IgD-negative memory B cell (primary cell): ENCODE results near the gene CCT5. TPM values are rescaled to one million over a fixed set of nuclear protein-coding genes. Genes with fewer than 3 reads are reported as not detected.
A peak's percentile ranks its signal among the peaks of the same experiment; 100 is the strongest.
"Not testable (repeated sequence)": the region's sequence is repeated elsewhere in the genome, so short reads cannot be mapped to it uniquely, and the experiment has no call there.

Experiments used
- H3K27ac Mint-ChIP-seq, 3 donors: one replicate each; pipeline ENCODE4 v1.8.0; 2020 to 2022; ENCODE audit warnings: mild to moderate bottlenecking in 3 of 3, mixed read lengths in 3 of 3, moderate library complexity in 1 of 3
- H3K27me3 Mint-ChIP-seq: one replicate; pipeline ENCODE4 v1.8.0; 2021; ENCODE audit warnings: mixed read lengths
- H3K36me3 Mint-ChIP-seq: one replicate; pipeline ENCODE4 v1.8.0; 2020; ENCODE audit warnings: mild to moderate bottlenecking, mixed read lengths
- H3K4me1 Mint-ChIP-seq, 3 donors: one replicate each; pipeline ENCODE4 v1.8.0; 2020 to 2022; ENCODE audit warnings: mixed read lengths in 3 of 3, mild to moderate bottlenecking in 1 of 3
- H3K4me3 Mint-ChIP-seq, 4 donors: one replicate each; pipeline ENCODE4 v1.8.0; 2020 to 2022; ENCODE audit warnings: mild to moderate bottlenecking in 4 of 4, mixed read lengths in 4 of 4, moderate library complexity in 3 of 4
- H3K9me3 Mint-ChIP-seq, 3 donors: one replicate each; pipeline ENCODE4 v1.8.0; 2020 to 2021; ENCODE audit warnings: mixed read lengths in 3 of 3, mild to moderate bottlenecking in 1 of 3
- polyA plus RNA-seq: library from polyadenylated mRNA; unstranded; fragments of 300-500 nt; fragmentation: Illumina TruSeq; gene quantifications from one replicate; pipeline ENCODE4 v1.2.3, GENCODE V29; 2021

The CCT5 gene
- polyA plus RNA-seq, 1 donor from 2014 or later: 180 TPM

DNA sequence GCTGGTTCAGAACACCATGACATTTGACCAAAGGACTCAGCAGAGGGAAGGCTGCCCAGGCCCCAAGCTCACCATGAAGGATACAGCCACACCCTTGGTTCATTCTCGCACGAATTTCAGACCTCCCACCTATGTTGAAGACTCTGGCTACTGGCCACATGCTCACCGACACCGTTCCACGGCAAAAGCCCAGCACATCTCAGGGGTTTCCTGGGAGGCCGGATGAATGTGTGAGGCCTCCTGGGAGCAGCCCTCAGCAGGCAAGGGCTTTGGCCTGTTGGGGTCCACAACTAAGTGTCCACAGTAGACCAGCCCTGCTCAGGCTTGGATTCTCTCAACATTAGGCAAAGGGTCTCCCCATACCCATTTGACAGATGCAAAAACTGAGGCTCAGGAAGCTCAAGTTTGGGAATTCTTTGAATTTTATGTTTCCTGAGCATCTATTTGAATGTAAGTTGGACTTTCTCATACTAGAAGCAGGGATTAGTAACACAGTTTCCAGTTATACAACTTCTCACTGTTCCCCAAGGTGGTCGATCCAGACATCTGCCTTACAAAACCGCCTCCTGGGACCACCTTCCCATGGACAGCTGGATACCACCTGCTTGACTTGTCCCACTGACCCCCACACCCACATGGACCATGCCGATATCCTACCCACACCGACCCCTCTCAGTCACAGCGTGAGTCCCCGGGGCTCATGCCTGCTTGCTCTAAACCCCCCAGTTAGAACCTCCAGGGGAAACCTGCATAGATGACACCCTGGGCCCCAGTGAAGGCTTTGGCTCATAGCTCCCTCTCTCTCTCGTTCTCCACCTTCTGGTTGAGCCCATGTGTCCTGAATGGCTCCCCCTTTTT lies 27.9 kb downstream of the CCT5 start:
- no peak overlapping the region for H3K27ac Mint-ChIP-seq
- peaks cover 4% of the 10 kb centered on the region for H3K27me3 Mint-ChIP-seq
- H3K4me3 Mint-ChIP-seq: peak overlapping the region in 1 of 4 donors; percentile 30
- H3K36me3 Mint-ChIP-seq: peaks cover 1% of the 10 kb centered on the region
- peaks cover 0 to 1% (median 0%) of the 10 kb centered on the region in 3 donors for H3K4me1 Mint-ChIP-seq
- H3K9me3 Mint-ChIP-seq: no peaks in the 10 kb centered on the region

DNA sequence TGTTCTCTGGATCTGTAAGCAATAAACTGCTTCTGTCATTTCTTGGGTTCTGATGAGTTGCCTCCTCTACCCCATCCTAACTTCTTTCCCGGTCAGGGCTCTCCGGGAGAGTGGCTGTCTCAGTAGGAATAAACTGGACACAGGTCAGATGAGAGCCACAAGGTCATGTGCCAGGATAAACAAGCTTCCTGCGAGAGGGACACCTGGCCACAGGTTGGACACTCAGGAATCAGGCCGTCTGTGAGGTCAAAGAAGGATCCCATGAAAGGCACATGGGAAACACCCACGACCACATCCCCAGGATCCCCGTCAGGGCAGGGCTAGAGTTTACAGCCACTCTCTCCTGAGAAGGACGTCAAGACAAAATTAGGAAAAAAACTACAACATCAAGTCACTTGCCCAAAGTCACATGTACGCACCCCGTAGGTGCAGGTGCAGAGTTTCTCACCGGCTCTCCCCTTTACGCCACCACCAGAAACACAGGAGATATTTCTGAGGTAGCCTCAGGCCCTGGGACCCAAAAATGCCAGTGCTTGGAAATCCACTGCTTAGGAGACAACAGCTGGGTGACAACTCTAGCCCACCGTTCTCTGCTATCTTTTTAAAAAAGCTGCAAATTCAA lies 28.7 kb downstream of the CCT5 start:
- H3K36me3 Mint-ChIP-seq: peaks cover 1% of the 10 kb centered on the region
- no peak overlapping the region for H3K4me3 Mint-ChIP-seq
- no peaks in the 10 kb centered on the region for H3K9me3 Mint-ChIP-seq
- H3K4me1 Mint-ChIP-seq: peaks cover 1 to 2% (median 1%) of the 10 kb centered on the region in 3 donors
- peaks cover under 1% of the 10 kb centered on the region for H3K27me3 Mint-ChIP-seq
- H3K27ac Mint-ChIP-seq: no peak overlapping the region

DNA sequence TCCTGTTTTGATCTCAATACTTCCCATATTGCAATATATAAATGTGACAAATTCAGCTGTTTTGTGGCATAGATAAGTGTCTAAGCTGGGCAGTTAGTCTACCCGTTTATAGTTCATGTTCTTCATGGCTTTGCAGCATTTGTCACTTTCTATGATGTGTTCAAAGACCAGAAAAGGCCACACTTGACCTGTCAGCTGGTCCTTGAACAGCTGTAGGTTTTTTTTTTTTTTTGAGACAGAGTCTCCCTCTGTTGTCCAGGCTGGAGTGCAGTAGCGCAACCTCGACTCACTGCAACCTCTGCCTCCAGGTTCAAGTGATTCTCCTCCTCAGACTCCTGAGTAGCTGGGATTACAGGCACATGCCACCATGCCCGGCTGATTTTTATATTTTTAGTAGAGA lies 29.2 kb downstream of the CCT5 start:
- peaks cover 1% of the 10 kb centered on the region for H3K36me3 Mint-ChIP-seq
- H3K9me3 Mint-ChIP-seq: no peaks in the 10 kb centered on the region
- no peak overlapping the region for H3K27ac Mint-ChIP-seq
- H3K4me3 Mint-ChIP-seq: no peak overlapping the region
- no peaks in the 10 kb centered on the region for H3K27me3 Mint-ChIP-seq
- H3K4me1 Mint-ChIP-seq: peaks cover 1 to 5% (median 4%) of the 10 kb centered on the region in 3 donors

- Mint-ChIP-seq H3K4me3 (no peak overlapping the region), H3K27me3 (no peaks in the 10 kb centered on the region), H3K9me3 (no peaks in the 10 kb centered on the region), H3K4me1 (peaks cover 3 to 7% (median 4%) of the 10 kb centered on the region in 3 donors), H3K27ac (no peak overlapping the region), H3K36me3 (peaks cover 1% of the 10 kb centered on the region)
Measured at GRCh38 chr5:10279925-10280720, 30.0 kb downstream of the CCT5 start.

DNA sequence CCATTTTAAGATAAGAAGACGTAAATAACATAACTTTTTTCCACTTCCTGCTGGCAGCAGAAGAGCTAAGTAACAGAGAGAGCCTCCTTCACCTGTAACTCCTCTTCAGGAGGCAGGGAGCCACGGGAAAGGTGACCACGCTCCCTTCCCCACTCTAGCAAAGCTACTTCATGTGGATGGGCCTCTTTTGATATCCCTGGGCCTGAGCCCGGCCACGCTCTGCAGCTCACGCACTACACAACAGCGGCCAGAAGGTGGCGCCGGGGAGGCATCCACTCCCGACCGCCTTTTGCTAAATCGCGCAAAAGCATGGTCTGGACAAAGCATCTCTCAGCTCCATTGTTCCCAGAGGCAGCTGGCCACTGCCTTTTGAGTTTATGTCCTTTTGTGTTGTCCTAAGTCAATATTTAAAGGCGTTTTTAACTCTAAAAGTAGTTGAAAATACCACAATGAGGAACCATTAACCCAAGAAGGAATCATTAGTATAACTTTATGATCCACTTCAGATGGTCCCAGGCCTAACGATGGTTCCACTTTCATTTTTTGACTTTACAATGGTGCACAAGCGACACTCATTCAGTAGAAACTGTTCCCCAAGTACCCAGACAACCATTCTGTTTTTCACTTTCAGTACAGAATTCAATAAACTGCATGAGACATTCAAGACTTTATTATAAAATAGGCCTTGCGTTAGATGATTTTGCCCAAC lies 34.0 kb downstream of the CCT5 start:
- Mint-ChIP-seq H3K9me3 (peaks cover 0 to 3% (median 0%) of the 10 kb centered on the region in 3 donors), H3K27me3 (peaks cover 10% of the 10 kb centered on the region), H3K4me3 (peak overlapping the region in 1 of 4 donors; percentile 41), H3K27ac (peak overlapping the region in 1 of 3 donors; percentile 46), H3K36me3 (peaks cover 1% of the 10 kb centered on the region), H3K4me1 (peaks cover 6 to 14% (median 11%) of the 10 kb centered on the region in 3 donors)

- not testable (repeated sequence) for H3K36me3 Mint-ChIP-seq, H3K9me3 Mint-ChIP-seq, H3K4me3 Mint-ChIP-seq, H3K27ac Mint-ChIP-seq
- peaks cover 6 to 14% (median 11%) of the 10 kb centered on the region in 3 donors for H3K4me1 Mint-ChIP-seq
- peaks cover 10% of the 10 kb centered on the region for H3K27me3 Mint-ChIP-seq
Measured at GRCh38 chr5:10285362-10285761, 35.3 kb downstream of the CCT5 start.

DNA sequence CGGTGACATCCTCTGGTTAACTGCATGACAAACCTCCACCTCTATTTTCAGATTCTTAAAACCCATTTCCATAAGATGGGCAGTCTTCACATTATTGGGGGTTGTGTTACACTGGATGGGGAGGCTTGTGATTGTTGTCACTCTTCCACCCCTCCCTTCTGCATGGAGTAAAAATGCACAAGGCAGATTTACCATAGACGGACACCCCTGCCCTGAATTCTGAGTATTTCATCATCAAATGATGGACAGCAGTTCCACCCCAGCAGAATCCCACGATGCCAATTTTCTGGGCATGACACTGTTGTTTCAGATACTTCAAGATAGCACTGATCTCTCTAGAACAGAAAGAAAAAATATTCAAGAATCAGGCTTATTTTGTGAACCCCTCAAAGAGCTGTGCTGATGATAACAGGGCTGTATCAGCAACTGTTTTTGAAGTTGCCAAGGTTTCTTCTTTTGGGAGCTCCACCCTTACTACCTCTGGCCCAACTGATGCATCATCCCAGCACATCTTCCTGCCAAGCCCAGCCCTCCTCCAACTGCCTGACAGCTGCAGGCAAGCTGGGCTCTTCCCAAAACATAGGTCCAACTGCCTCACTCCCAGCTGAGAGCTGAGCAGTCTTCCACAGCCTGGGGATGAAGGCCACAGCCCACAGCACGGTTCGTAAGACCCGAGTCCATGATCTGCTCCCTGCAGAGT lies 36.2 kb downstream of the CCT5 start:
- Mint-ChIP-seq H3K27ac (no peak overlapping the region), H3K36me3 (peaks cover 1% of the 10 kb centered on the region), H3K4me1 (peaks cover 6 to 14% (median 11%) of the 10 kb centered on the region in 3 donors)

GRCh38 chr5:10286862-10287227 lies 36.8 kb downstream of the CCT5 start:
- peaks cover 17% of the 10 kb centered on the region for H3K27me3 Mint-ChIP-seq

More for the DNA sequence above, 36.2 kb downstream of the CCT5 start:
- peaks cover 0 to 3% (median 0%) of the 10 kb centered on the region in 3 donors for H3K9me3 Mint-ChIP-seq
- no peak overlapping the region for H3K4me3 Mint-ChIP-seq
- H3K27me3 Mint-ChIP-seq: peaks cover 14% of the 10 kb centered on the region

DNA sequence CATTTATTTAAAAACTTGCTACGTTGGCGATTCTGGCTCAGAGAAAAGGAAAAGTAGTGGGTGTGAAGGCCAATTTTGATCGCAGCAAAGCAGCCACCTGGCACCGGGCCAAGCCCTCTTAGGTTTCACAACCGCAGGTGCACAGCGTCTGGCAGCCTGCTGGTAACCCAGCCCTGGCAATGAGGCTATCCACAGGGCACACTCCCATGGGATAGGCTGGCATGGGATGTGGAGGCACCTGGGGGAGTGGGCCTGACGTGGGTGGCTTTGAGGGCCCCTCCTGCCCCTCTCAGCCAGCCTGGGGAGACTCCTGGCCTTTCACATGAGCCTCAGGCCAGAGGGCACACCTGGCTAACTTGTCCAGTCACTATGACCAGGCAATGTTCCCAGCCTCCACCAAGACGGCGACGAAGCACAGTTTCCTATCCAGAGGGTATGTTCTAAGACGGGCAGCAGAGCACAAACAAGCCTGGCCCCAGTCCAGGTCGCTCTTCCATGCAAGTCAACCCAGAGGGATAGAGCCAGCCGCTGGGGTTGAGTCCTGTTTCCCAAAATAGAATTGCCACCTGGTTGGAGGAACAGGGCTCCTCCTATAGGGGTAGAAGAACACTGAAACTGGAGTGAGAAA lies 38.6 kb downstream of the CCT5 start:
- peaks cover 6 to 13% (median 10%) of the 10 kb centered on the region in 3 donors for H3K4me1 Mint-ChIP-seq
- H3K4me3 Mint-ChIP-seq: peak overlapping the region in 1 of 4 donors; percentile 47
- no peaks in the 10 kb centered on the region for H3K36me3 Mint-ChIP-seq
- peaks cover 18% of the 10 kb centered on the region for H3K27me3 Mint-ChIP-seq
- H3K27ac Mint-ChIP-seq: peak overlapping the region in 1 of 3 donors; percentile 87
- H3K9me3 Mint-ChIP-seq: peaks cover 0 to 3% (median under 1%) of the 10 kb centered on the region in 3 donors

More at GRCh38 chr5:10286862-10287227, 36.8 kb downstream of the CCT5 start:
- peak overlapping the region in 1 of 4 donors; percentile 35 for H3K4me3 Mint-ChIP-seq
- H3K9me3 Mint-ChIP-seq: peaks cover 0 to 3% (median 0%) of the 10 kb centered on the region in 3 donors
- H3K4me1 Mint-ChIP-seq: peaks cover 6 to 14% (median 11%) of the 10 kb centered on the region in 3 donors
- H3K27ac Mint-ChIP-seq: peak overlapping the region in 1 of 3 donors; percentile 47
- peaks cover 1% of the 10 kb centered on the region for H3K36me3 Mint-ChIP-seq

- Mint-ChIP-seq H3K27ac (no peak overlapping the region), H3K9me3 (peaks cover 0 to 4% (median 3%) of the 10 kb centered on the region in 3 donors), H3K4me3 (no peak overlapping the region), H3K27me3 (peaks cover 21% of the 10 kb centered on the region), H3K4me1 (peaks cover 6 to 10% (median 6%) of the 10 kb centered on the region in 3 donors), H3K36me3 (no peaks in the 10 kb centered on the region)
Measured at GRCh38 chr5:10289353-10289752, 39.3 kb downstream of the CCT5 start.

DNA sequence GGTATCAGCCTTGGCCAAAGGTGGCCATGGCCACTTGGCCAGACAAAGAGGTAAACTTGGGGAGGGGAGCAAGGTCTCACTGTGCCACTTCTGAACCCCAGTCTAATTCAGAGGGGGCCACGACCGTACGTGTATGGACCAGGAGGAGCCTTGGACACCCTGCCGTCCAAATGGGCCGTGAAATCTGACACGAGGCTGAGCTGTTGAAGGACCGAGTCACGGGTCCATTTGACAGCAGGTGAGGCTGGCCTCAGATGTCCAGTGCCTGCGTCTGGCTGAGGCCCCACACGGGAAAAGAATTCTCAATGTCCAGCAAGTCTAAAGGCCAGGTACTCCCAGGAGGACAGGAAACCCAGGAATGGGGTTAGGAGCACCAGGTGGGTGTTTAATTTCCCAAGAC lies 39.9 kb downstream of the CCT5 start:
- no peak overlapping the region for H3K27ac Mint-ChIP-seq
- H3K27me3 Mint-ChIP-seq: peaks cover 21% of the 10 kb centered on the region
- no peaks in the 10 kb centered on the region for H3K36me3 Mint-ChIP-seq
- H3K4me1 Mint-ChIP-seq: peaks cover 4 to 10% (median 4%) of the 10 kb centered on the region in 3 donors
- H3K9me3 Mint-ChIP-seq: peaks cover 0 to 4% (median 3%) of the 10 kb centered on the region in 3 donors
- H3K4me3 Mint-ChIP-seq: no peak overlapping the region

- peaks cover 4 to 10% (median 4%) of the 10 kb centered on the region in 3 donors for H3K4me1 Mint-ChIP-seq
- no peak overlapping the region for H3K4me3 Mint-ChIP-seq
- no peaks in the 10 kb centered on the region for H3K36me3 Mint-ChIP-seq
- no peak overlapping the region for H3K27ac Mint-ChIP-seq
- peaks cover 0 to 4% (median 3%) of the 10 kb centered on the region in 3 donors for H3K9me3 Mint-ChIP-seq
- peaks cover 21% of the 10 kb centered on the region for H3K27me3 Mint-ChIP-seq
Measured at GRCh38 chr5:10290438-10290837, 40.4 kb downstream of the CCT5 start.

GRCh38 chr5:10291692-10292339 lies 41.7 kb downstream of the CCT5 start:
- peaks cover 4 to 8% (median 4%) of the 10 kb centered on the region in 3 donors for H3K4me1 Mint-ChIP-seq
- H3K9me3 Mint-ChIP-seq: peaks cover 0 to 4% (median 0%) of the 10 kb centered on the region in 3 donors
- no peak overlapping the region for H3K27ac Mint-ChIP-seq
- H3K36me3 Mint-ChIP-seq: peaks cover 2% of the 10 kb centered on the region
- peaks cover 18% of the 10 kb centered on the region for H3K27me3 Mint-ChIP-seq
- H3K4me3 Mint-ChIP-seq: no peak overlapping the region
